Activated CD4-positive, alpha-beta T cell treated with anti-CD3 and anti-CD28 coated beads, Interleukin-2, amount 10 ng/mL, durations not matched to agents 7 days and 5 days (primary cell): ENCODE results near the gene MIB1. TPM values are rescaled to one million over a fixed set of nuclear protein-coding genes. Genes with fewer than 3 reads are reported as not detected.

Experiments used
- CTCF ChIA-PET: fragments of 350-600 bp; sonication (Branson Sonifier 250); formaldehyde crosslinking; loops from one replicate; lab custom pipeline; 2021; ENCODE audit warnings: antibody characterized with exemption; lab: Charles Lee
- POLR2A ChIA-PET: fragments of 350-600 bp; sonication (Branson Sonifier 250); formaldehyde crosslinking; loops from one replicate; lab custom pipeline; 2021; ENCODE audit warnings: antibody characterized with exemption; lab: Charles Lee
- DNase-seq: peaks from one replicate; pipeline ENCODE4 v3.0.0-alpha.2; 2020
- H3K27ac Mint-ChIP-seq: one replicate; pipeline ENCODE4 v1.8.0; 2021; ENCODE audit warnings: mild to moderate bottlenecking, moderate library complexity, mixed read lengths
- H3K27me3 Mint-ChIP-seq: one replicate; pipeline ENCODE4 v1.8.0; 2021; ENCODE audit warnings: mixed read lengths
- H3K36me3 Mint-ChIP-seq: one replicate; pipeline ENCODE4 v1.8.0; 2021; ENCODE audit warnings: low read depth, mixed read lengths
- H3K4me1 Mint-ChIP-seq: one replicate; pipeline ENCODE4 v1.8.0; 2021; ENCODE audit warnings: mixed read lengths
- H3K4me3 Mint-ChIP-seq: one replicate; pipeline ENCODE4 v1.8.0; 2021; ENCODE audit warnings: mild to moderate bottlenecking, moderate library complexity, mixed read lengths
- H3K9me3 Mint-ChIP-seq: one replicate; pipeline ENCODE4 v1.8.0; 2021; ENCODE audit warnings: mixed read lengths
- total RNA-seq, 2 experiments: library from RNA; stranded (reverse); gene quantifications; one replicate each; pipeline ENCODE4 v1.2.3, GENCODE V29; 2021

Gene MIB1
- total RNA-seq, 2 experiments from 2014 or later, result 36.7 to 37.3 TPM

DNA sequence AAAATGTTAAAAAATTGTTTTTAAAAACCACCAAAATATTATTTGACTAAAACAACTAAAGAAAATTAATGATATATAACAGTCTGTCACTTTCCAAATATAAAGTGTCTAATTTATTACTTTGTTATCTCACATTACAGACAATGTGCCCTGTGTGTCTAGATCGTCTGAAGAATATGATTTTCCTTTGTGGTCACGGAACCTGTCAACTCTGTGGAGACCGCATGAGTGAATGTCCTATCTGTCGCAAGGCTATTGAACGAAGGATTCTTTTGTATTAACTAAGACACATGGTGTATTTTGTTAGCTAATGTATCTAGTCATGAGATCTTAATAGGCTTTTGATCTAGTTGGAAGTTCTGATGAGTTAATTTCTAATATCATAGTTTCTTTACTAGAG lies 123.8 kb downstream of the MIB1 start:
- Mint-ChIP-seq H3K27ac (no peak overlapping the region), H3K4me1 (no peaks in the 10 kb centered on the region), H3K36me3 (peaks cover 12% of the 10 kb centered on the region), H3K27me3 (no peaks in the 10 kb centered on the region), H3K4me3 (no peak overlapping the region), H3K9me3 (no peaks in the 10 kb centered on the region)
- POLR2A ChIA-PET, result no interaction called here
- no peak for DNase-seq
- CTCF ChIA-PET, result no interaction called here

DNA sequence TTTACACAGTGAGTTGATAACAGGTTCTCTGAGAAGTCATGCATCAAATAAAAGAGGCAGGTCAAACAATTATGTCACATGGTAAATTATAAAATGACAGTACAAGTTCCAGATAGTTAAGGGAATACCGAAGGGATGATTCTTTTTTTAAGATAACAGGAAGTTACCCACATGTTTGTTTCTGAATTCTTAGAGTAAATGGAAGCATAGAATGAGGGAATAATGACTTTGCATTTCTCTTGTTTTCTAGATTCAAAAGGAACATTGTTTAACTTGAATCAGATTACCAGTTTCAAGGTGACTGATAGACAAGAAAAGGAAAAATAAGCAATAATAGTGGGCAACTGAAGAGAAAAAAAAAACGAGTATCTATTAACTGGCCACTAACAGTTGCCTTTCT lies 124.5 kb downstream of the MIB1 start:
- no peak for DNase-seq
- Mint-ChIP-seq H3K27me3 (no peaks in the 10 kb centered on the region), H3K4me1 (no peaks in the 10 kb centered on the region), H3K4me3 (no peak overlapping the region), H3K9me3 (no peaks in the 10 kb centered on the region), H3K27ac (no peak overlapping the region), H3K36me3 (peaks cover 10% of the 10 kb centered on the region)
- POLR2A ChIA-PET, result no interaction called here
- CTCF ChIA-PET, result interaction anchor here (0.6 kb wide), 1 partner anchor 419 kb away, joined by 3 read pairs; no protein-coding TSS in a partner anchor

DNA sequence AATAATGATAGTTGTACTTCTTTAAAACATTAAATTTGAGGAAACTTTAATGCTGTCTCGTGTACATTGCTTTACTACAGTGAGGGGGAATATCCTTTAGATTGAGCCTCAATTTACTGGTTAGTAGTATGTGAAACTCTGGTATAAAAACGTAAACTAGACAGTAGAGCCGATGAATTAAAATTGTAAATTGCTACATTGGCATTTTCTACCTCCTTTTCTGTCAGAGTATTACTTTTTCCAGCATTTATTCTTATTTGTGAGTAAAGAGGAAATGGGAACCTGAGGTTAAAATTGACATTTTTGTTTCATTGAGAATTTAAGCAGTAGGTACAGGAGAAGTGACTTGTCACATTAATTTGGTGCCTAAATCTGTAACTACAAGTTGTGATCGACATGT lies 128.2 kb downstream of the MIB1 start:
- peaks cover 6% of the 10 kb centered on the region for H3K36me3 Mint-ChIP-seq
- no peak for DNase-seq
- H3K4me3 Mint-ChIP-seq, result no peak overlapping the region
- ChIA-PET CTCF (no interaction called here), POLR2A (no interaction called here)
- H3K9me3 Mint-ChIP-seq, result no peaks in the 10 kb centered on the region
- no peaks in the 10 kb centered on the region for H3K4me1 Mint-ChIP-seq
- no peaks in the 10 kb centered on the region for H3K27me3 Mint-ChIP-seq
- no peak overlapping the region for H3K27ac Mint-ChIP-seq

GRCh38 chr18:21889570-21889969 lies 149.0 kb downstream of the MIB1 start:
- DNase-seq, result no peak
- no peaks in the 10 kb centered on the region for H3K36me3 Mint-ChIP-seq
- POLR2A ChIA-PET, result no interaction called here
- H3K27ac Mint-ChIP-seq, result no peak overlapping the region
- no peaks in the 10 kb centered on the region for H3K4me1 Mint-ChIP-seq
- H3K9me3 Mint-ChIP-seq, result no peaks in the 10 kb centered on the region
- CTCF ChIA-PET, result no interaction called here
- H3K27me3 Mint-ChIP-seq, result peaks cover 5% of the 10 kb centered on the region
- no peak overlapping the region for H3K4me3 Mint-ChIP-seq

- no peaks in the 10 kb centered on the region for H3K36me3 Mint-ChIP-seq
- DNase-seq, result no peak
- H3K4me1 Mint-ChIP-seq, result peaks cover 7% of the 10 kb centered on the region
- H3K9me3 Mint-ChIP-seq, result no peaks in the 10 kb centered on the region
- H3K27ac Mint-ChIP-seq, result no peak overlapping the region
- CTCF ChIA-PET, result no interaction called here
- POLR2A ChIA-PET, result no interaction called here
- H3K4me3 Mint-ChIP-seq, result no peak overlapping the region
- peaks cover 5% of the 10 kb centered on the region for H3K27me3 Mint-ChIP-seq
Observed at GRCh38 chr18:21894619-21895367, 154.2 kb downstream of the MIB1 start.

DNA sequence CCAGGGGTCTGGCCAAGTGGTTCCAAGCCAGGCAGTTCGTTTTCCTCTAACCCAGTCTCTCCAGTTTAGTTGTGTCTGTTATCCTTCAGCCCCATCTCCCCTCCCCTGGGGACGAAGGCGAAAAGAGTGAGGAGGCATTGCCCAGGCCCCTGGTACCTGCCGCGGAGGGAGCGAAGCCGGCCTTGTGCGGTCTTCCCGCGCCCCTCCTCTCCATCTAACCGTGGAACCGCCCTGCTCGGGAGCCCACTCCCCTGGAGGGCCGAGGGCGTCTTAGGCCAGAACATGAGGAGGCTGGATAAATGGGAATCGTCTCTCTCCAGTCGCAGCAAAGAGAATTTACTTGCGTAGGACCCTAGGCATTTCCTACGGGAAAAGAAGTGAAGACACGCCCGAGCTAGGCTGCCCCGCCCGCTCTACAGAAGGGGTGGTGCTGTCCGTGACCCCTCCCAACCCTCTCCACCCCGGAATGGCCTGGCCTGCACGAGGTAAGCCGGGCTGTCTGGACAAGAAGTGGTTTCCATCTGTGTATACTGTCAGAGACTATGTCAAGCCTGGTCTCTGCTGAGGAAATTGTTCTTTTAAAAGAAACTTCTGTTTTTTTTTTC lies 156.2 kb downstream of the MIB1 start:
- no peak overlapping the region for H3K4me3 Mint-ChIP-seq
- no peaks in the 10 kb centered on the region for H3K36me3 Mint-ChIP-seq
- H3K9me3 Mint-ChIP-seq, result no peaks in the 10 kb centered on the region
- CTCF ChIA-PET, result no interaction called here
- H3K27me3 Mint-ChIP-seq, result peaks cover 1% of the 10 kb centered on the region
- H3K27ac Mint-ChIP-seq, result no peak overlapping the region
- H3K4me1 Mint-ChIP-seq, result peaks cover 7% of the 10 kb centered on the region
- DNase-seq, result no peak
- POLR2A ChIA-PET, result no interaction called here

GRCh38 chr18:21897811-21898210 lies 157.2 kb downstream of the MIB1 start:
- Mint-ChIP-seq H3K9me3 (no peaks in the 10 kb centered on the region), H3K4me1 (peaks cover 7% of the 10 kb centered on the region), H3K27me3 (peaks cover 1% of the 10 kb centered on the region), H3K4me3 (no peak overlapping the region), H3K27ac (no peak overlapping the region), H3K36me3 (no peaks in the 10 kb centered on the region)
- ChIA-PET CTCF (interaction anchor here (0.6 kb wide), 1 partner anchor 128 kb away, joined by 3 read pairs; no protein-coding TSS in a partner anchor), POLR2A (no interaction called here)
- DNase-seq, result peak; percentile 22

- no peak for DNase-seq
- ChIA-PET CTCF (no interaction called here), POLR2A (no interaction called here)
- Mint-ChIP-seq H3K4me3 (no peak overlapping the region), H3K4me1 (peaks cover 7% of the 10 kb centered on the region), H3K36me3 (no peaks in the 10 kb centered on the region), H3K9me3 (no peaks in the 10 kb centered on the region), H3K27me3 (no peaks in the 10 kb centered on the region), H3K27ac (no peak overlapping the region)
Observed at GRCh38 chr18:21900605-21901352, 160.2 kb downstream of the MIB1 start.

- no peaks in the 10 kb centered on the region for H3K36me3 Mint-ChIP-seq
- H3K27me3 Mint-ChIP-seq, result no peaks in the 10 kb centered on the region
- H3K4me1 Mint-ChIP-seq, result peaks cover 7% of the 10 kb centered on the region
- no peak overlapping the region for H3K4me3 Mint-ChIP-seq
- H3K9me3 Mint-ChIP-seq, result no peaks in the 10 kb centered on the region
- ChIA-PET CTCF (interaction anchor here (0.5 kb wide), 1 partner anchor 26 kb away, joined by 4 read pairs; no protein-coding TSS in a partner anchor), POLR2A (no interaction called here)
- no peak for DNase-seq
- no peak overlapping the region for H3K27ac Mint-ChIP-seq
Observed at GRCh38 chr18:21901423-21901945, 160.9 kb downstream of the MIB1 start.

GRCh38 chr18:21903709-21904108 lies 163.1 kb downstream of the MIB1 start:
- H3K4me3 Mint-ChIP-seq, result no peak overlapping the region
- H3K36me3 Mint-ChIP-seq, result no peaks in the 10 kb centered on the region
- no peak for DNase-seq
- H3K4me1 Mint-ChIP-seq, result no peaks in the 10 kb centered on the region
- H3K9me3 Mint-ChIP-seq, result no peaks in the 10 kb centered on the region
- no peak overlapping the region for H3K27ac Mint-ChIP-seq
- peaks cover 1% of the 10 kb centered on the region for H3K27me3 Mint-ChIP-seq
- POLR2A ChIA-PET, result no interaction called here
- CTCF ChIA-PET, result no interaction called here

DNA sequence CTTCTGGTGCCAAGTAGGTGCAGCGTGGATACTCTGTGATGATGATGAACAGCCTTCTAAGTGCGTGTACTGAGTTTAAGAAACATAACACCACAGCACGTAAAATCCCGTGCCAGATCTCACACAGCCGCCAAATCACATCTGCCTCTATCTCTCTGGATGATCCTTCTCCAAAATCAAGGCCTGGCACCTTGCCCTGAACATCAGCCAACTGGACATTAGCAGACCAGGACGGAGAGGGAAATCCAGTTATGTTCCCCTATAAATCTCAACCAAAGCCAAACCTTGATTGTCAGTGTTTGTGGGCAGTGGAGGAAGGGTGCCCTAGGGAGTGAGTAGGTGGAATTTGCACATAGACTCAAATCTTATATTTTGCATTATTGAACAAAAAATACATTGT lies 164.3 kb downstream of the MIB1 start:
- ChIA-PET CTCF (no interaction called here), POLR2A (no interaction called here)
- no peaks in the 10 kb centered on the region for H3K4me1 Mint-ChIP-seq
- no peaks in the 10 kb centered on the region for H3K9me3 Mint-ChIP-seq
- H3K36me3 Mint-ChIP-seq, result no peaks in the 10 kb centered on the region
- H3K27ac Mint-ChIP-seq, result no peak overlapping the region
- H3K4me3 Mint-ChIP-seq, result no peak overlapping the region
- no peak for DNase-seq
- H3K27me3 Mint-ChIP-seq, result peaks cover 6% of the 10 kb centered on the region

DNA sequence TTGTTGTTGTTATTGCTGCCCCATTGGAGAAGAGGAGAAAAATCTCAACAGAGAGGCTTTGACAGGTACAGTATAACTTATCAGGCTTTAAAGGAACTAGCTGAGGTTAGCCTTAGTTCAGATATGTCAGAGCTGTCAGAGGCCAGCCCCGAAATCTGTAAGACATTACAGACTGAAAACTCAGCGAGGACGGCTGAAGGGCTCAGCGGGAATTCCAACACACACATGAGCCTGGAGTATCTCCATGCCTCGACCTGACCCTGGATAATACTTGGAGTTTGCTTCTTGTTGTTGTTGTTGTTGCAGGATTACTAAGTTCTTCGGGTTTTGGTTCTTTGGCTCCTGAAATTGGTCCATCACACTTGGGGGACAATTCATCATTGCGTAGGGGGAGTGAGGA lies 166.9 kb downstream of the MIB1 start:
- no peaks in the 10 kb centered on the region for H3K4me1 Mint-ChIP-seq
- H3K27me3 Mint-ChIP-seq, result peaks cover 16% of the 10 kb centered on the region
- H3K4me3 Mint-ChIP-seq, result no peak overlapping the region
- POLR2A ChIA-PET, result no interaction called here
- H3K9me3 Mint-ChIP-seq, result no peaks in the 10 kb centered on the region
- no peak for DNase-seq
- CTCF ChIA-PET, result no interaction called here
- no peaks in the 10 kb centered on the region for H3K36me3 Mint-ChIP-seq
- H3K27ac Mint-ChIP-seq, result no peak overlapping the region

- H3K27me3 Mint-ChIP-seq, result peaks cover 16% of the 10 kb centered on the region
- ChIA-PET CTCF (interaction anchor here (1.0 kb wide), 1 partner anchor 9 kb away, joined by 4 read pairs; no protein-coding TSS in a partner anchor), POLR2A (no interaction called here)
- no peaks in the 10 kb centered on the region for H3K9me3 Mint-ChIP-seq
- H3K27ac Mint-ChIP-seq, result no peak overlapping the region
- no peak for DNase-seq
- H3K4me1 Mint-ChIP-seq, result no peaks in the 10 kb centered on the region
- H3K36me3 Mint-ChIP-seq, result no peaks in the 10 kb centered on the region
- no peak overlapping the region for H3K4me3 Mint-ChIP-seq
Observed at GRCh38 chr18:21908711-21909110, 168.1 kb downstream of the MIB1 start.
